Stimulated activated naive CD8-positive, alpha-beta T cell treated with anti-CD3 and anti-CD28 coated beads, Interleukin-15, amount 100 ng/mL, for 72 hours (primary cell): ENCODE measurements around the gene GNAI1.
"Not testable (repeated sequence)": the region's sequence is repeated elsewhere in the genome, so short reads cannot be mapped to it uniquely, and the experiment has no call there.

Experiments
- ATAC-seq: fragments of 150-1000 bp; cut with Tn5 transposase; 2 replicates; pipeline ENCODE4 v1.10.0; 2021; ENCODE audit warnings: mild to moderate bottlenecking, moderate library complexity
- DNase-seq, 2 donors: peaks; one replicate each; pipeline ENCODE4 v3.0.0; 2021 to 2022
- H3K27ac Mint-ChIP-seq, 2 donors: one replicate each; pipeline ENCODE4 v1.8.0; 2022; ENCODE audit warnings: mild to moderate bottlenecking in 2 of 2, mixed read lengths in 2 of 2, moderate library complexity in 2 of 2
- H3K27me3 Mint-ChIP-seq: one replicate; pipeline ENCODE4 v1.8.0; 2022; ENCODE audit warnings: mixed read lengths
- H3K4me1 Mint-ChIP-seq: one replicate; pipeline ENCODE4 v1.8.0; 2022; ENCODE audit warnings: mild to moderate bottlenecking, mixed read lengths
- H3K4me3 Mint-ChIP-seq, 2 donors: one replicate each; pipeline ENCODE4 v1.8.0; 2022; ENCODE audit warnings: mild to moderate bottlenecking in 2 of 2, mixed read lengths in 2 of 2, moderate library complexity in 1 of 2
- H3K9me3 Mint-ChIP-seq, 2 donors: one replicate each; pipeline ENCODE4 v1.8.0; 2022; ENCODE audit warnings: mixed read lengths in 2 of 2

GNAI1 gene

DNA sequence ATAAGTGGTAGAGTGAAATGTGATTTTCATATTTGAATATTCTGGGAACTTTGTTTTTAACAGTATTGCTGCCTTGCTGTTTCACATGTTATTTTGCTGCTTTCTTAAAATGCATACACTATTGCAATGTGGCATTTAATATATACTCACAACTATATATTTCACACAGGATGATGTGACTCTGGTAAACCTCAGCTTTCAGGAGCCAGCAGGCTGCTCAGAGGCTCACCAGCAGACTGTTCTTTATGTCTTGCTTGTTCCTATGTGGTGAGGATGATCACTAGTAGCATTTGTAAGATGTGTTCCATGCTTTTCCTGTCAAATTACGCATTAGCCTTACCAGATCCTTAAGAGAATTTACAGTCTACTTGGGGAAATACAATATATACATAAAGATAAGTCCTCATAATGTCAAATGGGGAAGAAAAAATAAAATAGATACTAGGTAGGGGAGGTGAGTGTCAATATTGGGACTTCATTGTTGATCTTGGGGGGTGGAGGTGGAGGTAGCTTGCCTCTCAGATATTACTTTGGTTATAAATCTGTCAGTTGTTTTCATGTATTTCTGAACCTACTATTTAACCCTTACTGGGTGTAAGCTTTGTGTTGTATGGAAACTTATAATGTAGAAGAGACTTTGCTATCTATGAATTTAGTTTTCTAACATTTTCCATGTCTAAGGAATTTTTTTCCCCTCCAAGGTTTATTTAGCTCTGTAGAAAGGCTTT is 8.4 kb downstream of the GNAI1 start:
- peak overlapping the region in 1 of 2 donors; percentile 65 for H3K27ac Mint-ChIP-seq
- peaks cover 82% of the 10 kb centered on the region for H3K27me3 Mint-ChIP-seq
- peaks cover 11% of the 10 kb centered on the region for H3K4me1 Mint-ChIP-seq
- no peaks in the 10 kb centered on the region for H3K9me3 Mint-ChIP-seq
- H3K4me3 Mint-ChIP-seq = no peak overlapping the region
- DNase-seq (no peak), ATAC-seq (peak; percentile 81)

DNA sequence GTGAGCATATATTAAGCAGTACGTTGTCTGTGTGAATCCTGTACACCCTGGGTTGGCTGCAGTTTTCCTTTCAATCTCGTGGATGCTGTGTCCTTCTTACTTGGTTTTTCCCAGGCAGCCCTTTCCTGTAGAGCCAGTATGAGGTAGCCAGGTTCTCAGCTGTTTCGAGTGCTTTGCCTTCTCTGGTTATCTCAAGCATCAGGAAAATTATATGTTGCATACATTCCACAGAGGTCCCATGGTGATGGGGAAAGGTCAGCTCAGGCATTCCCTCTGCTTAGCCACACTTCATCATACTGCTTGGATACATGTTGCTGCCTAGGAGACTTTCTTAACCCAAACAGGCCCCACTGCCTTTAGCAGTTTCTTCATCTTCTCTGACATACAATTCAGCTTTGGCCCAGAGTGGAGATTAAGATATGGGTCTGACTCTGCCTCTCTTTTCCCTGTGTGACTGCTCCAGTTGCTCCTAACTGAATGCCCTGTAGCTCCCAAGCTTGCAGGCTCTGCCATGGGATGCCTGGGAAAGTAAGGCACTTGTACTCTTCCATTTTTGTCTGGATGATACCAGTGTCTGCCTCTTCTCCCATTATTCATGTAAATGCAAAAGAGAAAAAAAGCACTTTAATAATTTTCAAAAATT is 11.3 kb downstream of the GNAI1 start:
- Mint-ChIP-seq H3K27ac (no peak overlapping the region), H3K9me3 (no peaks in the 10 kb centered on the region), H3K4me1 (peaks cover 9% of the 10 kb centered on the region), H3K4me3 (no peak overlapping the region), H3K27me3 (peaks cover 74% of the 10 kb centered on the region)
- DNase-seq = no peak
- ATAC-seq = no peak

DNA sequence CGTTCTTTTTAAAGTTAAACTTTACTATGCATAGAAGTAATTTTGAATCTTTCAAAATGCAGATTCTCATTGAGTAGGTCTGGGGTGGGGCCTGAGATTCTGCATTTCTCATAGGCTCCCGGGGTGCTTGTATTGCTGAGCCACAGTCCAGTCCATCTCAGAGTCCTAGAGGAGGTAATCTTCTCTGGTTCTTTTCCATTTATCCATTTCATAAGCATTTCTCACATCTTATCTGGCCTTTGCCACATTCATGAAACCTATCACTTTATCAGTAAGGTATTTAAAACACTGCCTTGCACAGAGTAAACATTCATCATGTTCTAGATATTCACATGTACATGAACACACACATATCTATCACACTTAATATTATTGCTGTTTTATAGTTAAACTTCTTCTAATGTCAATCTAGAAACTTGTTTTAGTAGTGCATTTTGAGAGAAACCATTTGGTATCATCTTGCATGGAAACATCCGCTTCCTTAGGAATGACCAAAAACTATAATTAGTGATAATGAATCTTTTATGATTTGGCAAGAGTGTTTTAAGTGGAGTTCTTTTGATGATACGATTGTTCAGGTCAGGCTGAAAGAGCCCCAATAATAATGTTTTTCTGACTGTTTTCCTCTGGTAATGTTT is 12.0 kb downstream of the GNAI1 start:
- Mint-ChIP-seq H3K4me3 (no peak overlapping the region), H3K27ac (peak overlapping the region in 1 of 2 donors; percentile 59), H3K27me3 (peaks cover 68% of the 10 kb centered on the region), H3K9me3 (no peaks in the 10 kb centered on the region), H3K4me1 (peaks cover 16% of the 10 kb centered on the region)
- ATAC-seq (no peak), DNase-seq (no peak)

DNA sequence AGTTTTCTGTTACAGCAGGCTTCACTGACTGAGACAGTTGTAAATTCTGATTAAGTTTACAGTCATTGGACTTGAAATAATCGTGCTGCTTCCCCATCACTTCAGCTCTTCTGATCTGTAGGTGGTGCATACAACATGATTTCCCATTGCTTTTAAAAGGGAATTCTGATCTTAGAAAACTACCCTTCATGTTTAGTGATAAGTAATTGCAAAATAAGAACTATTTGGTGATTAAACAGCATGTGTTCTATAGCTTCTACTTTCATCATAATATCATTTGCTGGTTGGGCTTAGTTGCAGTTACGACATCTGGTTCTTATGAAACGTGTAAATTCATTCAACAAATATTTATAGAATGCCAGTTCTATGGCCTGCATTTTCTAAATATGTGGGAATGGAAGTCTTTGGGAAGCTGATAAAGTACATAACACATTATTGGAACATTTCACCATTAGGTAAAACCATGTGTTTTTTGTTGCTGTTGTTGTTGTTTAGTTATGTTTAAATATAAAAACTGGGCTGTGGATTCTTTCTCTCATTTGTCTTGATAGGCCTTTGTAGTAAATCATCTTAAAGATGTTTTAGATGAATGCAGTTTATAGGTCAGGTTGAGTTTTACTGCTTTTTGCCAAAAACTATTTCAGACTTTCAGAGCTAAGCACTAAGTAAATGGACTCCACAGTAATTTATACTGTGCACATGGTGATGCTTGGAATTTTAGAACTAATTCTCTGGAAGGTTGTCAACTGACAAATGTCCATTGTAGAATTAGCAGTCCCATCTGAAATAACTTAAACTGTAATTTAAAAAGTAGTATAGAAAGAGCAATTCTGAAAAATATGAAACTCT is 13.1 kb downstream of the GNAI1 start:
- Mint-ChIP-seq H3K4me3 (no peak overlapping the region), H3K9me3 (no peaks in the 10 kb centered on the region), H3K27me3 (peaks cover 57% of the 10 kb centered on the region), H3K4me1 (peaks cover 23% of the 10 kb centered on the region), H3K27ac (no peak overlapping the region)
- ATAC-seq = no peak
- DNase-seq = no peak

DNA sequence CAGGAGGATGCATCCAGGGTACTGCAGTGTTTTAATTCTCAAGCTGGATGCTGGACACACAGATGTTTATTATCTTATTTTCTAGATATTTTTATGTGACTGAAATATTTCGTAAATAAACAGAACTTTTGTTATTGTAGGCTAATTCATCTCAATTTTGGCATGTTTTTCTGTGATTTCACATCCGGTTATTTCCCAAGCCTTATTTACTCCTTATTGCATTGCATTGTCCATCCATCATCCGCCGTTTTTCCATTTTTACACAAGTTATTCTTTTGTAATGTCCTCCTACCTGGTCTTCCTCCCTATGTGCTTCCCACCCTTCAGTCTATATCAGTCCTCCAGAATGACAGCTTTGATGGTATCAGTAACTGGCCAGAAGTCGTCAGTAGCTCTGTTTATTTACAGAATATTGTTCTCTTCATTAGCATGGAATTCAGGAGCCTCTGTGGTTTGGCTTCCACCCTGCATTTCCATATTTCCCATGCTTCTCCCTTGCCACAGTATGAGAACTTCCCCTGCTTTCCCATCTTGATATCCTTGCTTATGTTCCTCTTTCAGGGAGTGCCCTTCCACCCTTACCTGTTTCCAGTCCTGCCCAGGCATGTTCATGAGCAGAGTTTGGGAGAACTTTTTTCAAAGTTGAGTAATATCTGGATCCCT is 16.1 kb downstream of the GNAI1 start:
- no peak for DNase-seq
- Mint-ChIP-seq H3K9me3 (no peaks in the 10 kb centered on the region), H3K4me1 (peaks cover 23% of the 10 kb centered on the region), H3K27me3 (peaks cover 38% of the 10 kb centered on the region), H3K27ac (peak overlapping the region in 1 of 2 donors; percentile 55), H3K4me3 (peak overlapping the region in 1 of 2 donors; percentile 28)
- ATAC-seq = no peak

DNA sequence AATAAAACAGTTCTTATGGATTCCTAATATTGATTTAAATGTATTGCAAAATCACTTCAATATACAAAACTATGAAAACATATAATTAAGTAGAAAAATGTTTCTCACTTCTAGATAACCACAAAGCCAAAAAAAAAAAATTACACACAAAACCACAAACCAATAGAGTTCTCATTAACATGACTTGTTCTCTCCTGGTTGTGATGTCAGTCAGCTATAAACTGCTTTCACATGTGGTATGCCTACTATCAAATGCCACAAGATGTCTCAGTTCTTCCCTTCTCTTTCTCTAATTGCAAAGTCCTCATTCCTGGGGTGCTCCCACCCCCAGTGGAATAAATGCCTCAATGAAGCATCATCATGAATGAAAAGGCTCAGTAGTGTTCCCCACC is 16.6 kb downstream of the GNAI1 start:
- peak; percentile 28 to 54 for DNase-seq
- ATAC-seq = peak; percentile 100
- H3K9me3 Mint-ChIP-seq = no peaks in the 10 kb centered on the region
- H3K27ac Mint-ChIP-seq = peak overlapping the region in 1 of 2 donors; percentile 55
- H3K4me1 Mint-ChIP-seq = peaks cover 23% of the 10 kb centered on the region
- H3K27me3 Mint-ChIP-seq = peaks cover 32% of the 10 kb centered on the region
- peak overlapping the region; percentile 17 to 28 for H3K4me3 Mint-ChIP-seq

DNA sequence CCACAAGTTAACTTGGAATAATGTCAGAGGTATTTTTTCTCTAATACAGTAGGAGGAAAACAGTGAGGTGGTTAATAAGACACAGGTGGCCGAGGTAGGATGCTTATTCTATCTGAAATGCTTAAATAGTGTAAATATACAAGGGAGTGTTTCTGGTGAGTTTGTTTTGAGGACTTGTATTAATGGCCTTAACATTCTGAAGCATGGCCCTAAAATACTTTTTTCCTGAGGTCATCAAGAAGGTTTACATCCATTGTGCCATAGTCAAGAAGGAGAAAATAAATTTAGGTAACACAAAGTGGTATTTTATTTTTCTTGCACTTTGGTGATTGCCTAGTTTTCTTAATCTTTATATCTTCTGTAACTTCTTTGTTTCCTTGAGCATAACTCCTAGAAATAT is 18.8 kb downstream of the GNAI1 start:
- DNase-seq (no peak), ATAC-seq (no peak)
- no peaks in the 10 kb centered on the region for H3K9me3 Mint-ChIP-seq
- H3K27me3 Mint-ChIP-seq = peaks cover 33% of the 10 kb centered on the region
- peaks cover 23% of the 10 kb centered on the region for H3K4me1 Mint-ChIP-seq
- H3K4me3 Mint-ChIP-seq = no peak overlapping the region
- no peak overlapping the region for H3K27ac Mint-ChIP-seq

DNA sequence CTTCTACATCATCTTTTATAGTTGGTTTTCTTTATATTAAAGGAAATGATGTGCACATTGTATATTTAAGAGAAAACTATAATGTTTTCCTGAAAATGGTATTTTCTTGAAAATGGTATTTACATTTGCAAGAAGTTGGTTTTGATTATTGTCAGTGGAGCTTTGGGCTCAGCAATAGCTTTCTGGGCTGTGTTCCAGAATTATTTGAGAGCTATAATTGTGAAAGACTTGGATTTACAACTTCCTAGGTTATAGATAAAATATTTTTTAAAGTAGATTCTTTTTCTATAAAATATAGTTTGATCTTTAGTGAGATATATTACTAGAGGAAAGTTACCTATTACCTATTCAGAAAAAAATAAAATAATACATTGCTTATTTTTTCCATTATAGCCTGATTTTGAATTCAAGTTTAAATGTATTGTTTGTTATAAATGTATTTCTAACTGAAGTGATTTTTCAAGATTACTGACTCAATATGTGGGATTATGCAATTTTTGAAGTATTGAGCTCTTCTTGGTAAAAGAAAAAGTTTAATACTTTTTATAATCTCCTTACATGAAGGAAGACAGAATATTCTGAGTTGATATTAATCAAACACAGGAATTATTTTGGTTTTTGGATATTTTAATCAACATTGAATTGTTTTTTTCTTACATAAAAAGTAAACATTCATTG is 20.2 kb downstream of the GNAI1 start:
- ATAC-seq (no peak), DNase-seq (no peak)
- no peak overlapping the region for H3K4me3 Mint-ChIP-seq
- peaks cover 23% of the 10 kb centered on the region for H3K4me1 Mint-ChIP-seq
- no peak overlapping the region for H3K27ac Mint-ChIP-seq
- no peaks in the 10 kb centered on the region for H3K9me3 Mint-ChIP-seq
- H3K27me3 Mint-ChIP-seq = peaks cover 25% of the 10 kb centered on the region

DNA sequence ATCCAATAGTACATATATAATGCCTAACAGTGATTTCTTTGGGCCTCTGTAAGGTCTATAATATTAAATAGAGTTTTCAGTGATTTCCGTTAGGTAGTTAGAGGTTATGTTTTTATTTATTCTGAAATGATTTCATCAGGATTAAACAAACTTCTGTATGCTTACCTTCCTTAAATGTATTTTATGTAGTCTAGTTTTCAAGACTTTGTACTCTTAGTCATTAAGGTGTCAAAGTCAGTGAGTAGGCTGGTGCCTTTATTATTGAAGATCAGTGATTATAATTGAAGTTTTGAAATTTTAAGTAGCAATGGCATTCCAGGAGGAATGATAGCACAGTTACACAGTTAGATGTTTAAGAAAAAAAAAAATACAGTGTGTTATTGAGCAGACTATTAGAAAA is 20.7 kb downstream of the GNAI1 start:
- ATAC-seq (no peak), DNase-seq (no peak)
- Mint-ChIP-seq H3K9me3 (no peaks in the 10 kb centered on the region), H3K4me3 (no peak overlapping the region), H3K4me1 (peaks cover 20% of the 10 kb centered on the region), H3K27me3 (peaks cover 20% of the 10 kb centered on the region), H3K27ac (no peak overlapping the region)

DNA sequence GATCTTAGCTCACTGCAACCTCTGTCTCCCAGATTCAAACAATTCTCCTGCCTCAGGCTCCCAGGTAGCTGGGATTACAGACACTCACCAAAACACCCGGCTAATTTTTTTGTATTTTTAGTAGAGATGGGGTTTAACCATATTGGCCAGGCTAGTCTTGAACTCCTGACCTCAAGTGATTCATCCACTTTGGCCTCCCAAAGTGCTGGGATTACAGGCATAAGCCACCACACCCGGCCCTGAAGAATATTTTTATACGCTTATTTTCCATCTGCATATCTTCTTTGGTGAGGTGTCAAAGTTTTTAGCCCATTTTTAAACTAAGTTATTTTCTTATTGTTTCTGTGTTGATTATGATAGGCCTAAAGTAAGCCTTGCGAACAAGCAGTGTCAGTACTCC is 23.1 kb downstream of the GNAI1 start:
- DNase-seq, H3K27ac Mint-ChIP-seq, H3K4me1 Mint-ChIP-seq, ATAC-seq, H3K4me3 Mint-ChIP-seq, H3K9me3 Mint-ChIP-seq: not testable (repeated sequence)
- H3K27me3 Mint-ChIP-seq = peaks cover 12% of the 10 kb centered on the region

DNA sequence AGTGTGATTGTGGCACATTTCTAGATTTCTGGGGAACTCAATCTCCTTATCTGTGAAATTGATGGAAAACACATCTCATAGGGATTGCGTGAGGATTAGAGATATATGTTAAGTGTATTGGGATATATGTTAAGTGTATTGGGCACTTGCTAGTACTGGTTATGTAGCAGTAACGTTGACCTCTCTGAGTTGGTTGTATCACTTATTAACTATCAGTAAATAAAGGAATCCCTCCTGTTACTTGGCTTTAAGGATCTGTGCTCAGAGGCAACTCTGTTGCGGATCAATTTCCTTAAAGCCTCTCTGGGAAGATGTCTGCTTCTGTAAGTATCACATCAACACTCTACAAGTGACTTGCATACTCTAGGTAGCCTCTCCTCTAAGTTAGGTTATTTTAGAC is 25.2 kb downstream of the GNAI1 start:
- ATAC-seq (no peak), DNase-seq (no peak)
- H3K27me3 Mint-ChIP-seq = peaks cover 12% of the 10 kb centered on the region
- no peak overlapping the region for H3K4me3 Mint-ChIP-seq
- H3K27ac Mint-ChIP-seq = no peak overlapping the region
- H3K9me3 Mint-ChIP-seq = peaks cover 0 to 4% of the 10 kb centered on the region in 2 donors
- peaks cover 6% of the 10 kb centered on the region for H3K4me1 Mint-ChIP-seq

DNA sequence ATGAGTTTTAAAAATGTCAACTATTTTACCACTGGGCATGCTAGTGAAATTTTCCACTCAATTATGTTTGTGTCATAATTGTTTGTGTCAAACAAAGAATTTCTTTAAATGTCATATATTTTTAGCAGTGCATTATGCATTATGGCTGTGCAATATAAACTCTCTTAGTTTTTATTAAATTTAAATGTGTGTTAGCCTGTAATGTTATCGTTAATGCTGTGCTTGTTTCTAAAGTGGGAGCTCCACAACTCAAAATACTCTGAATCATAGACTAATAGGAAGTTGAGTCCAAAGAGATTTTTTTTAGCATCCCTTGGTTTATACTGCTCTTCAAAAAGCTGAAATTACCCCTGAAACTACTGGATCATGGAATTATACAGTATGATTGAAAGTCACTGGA is 26.8 kb downstream of the GNAI1 start:
- no peak overlapping the region for H3K27ac Mint-ChIP-seq
- DNase-seq (no peak), ATAC-seq (no peak)
- H3K4me1 Mint-ChIP-seq = peaks cover 6% of the 10 kb centered on the region
- peaks cover 0 to 4% of the 10 kb centered on the region in 2 donors for H3K9me3 Mint-ChIP-seq
- peaks cover 10% of the 10 kb centered on the region for H3K27me3 Mint-ChIP-seq
- H3K4me3 Mint-ChIP-seq = no peak overlapping the region

DNA sequence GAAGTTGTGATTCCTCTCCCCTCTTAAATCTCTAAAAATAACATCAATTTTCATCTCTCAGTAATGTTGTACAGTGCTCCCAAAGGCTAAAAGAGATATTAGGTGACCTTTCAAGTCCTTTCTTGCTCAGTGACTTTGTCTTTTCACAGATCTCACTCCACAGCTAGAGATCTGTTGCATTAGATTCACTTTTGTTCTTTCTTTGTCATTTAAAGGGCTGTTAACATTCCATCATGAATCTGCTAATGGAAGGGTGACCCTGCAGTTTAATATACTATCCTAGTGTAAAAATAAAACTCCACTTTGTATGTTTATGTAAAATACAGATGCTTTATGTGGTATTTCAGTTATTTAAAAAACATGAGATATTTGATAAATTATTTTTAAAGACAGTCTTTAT is 30.5 kb downstream of the GNAI1 start:
- ATAC-seq = no peak
- no peaks in the 10 kb centered on the region for H3K27me3 Mint-ChIP-seq
- no peak overlapping the region for H3K4me3 Mint-ChIP-seq
- DNase-seq = no peak
- peaks cover 4 to 6% of the 10 kb centered on the region in 2 donors for H3K9me3 Mint-ChIP-seq
- no peak overlapping the region for H3K27ac Mint-ChIP-seq
- peaks cover 7% of the 10 kb centered on the region for H3K4me1 Mint-ChIP-seq

DNA sequence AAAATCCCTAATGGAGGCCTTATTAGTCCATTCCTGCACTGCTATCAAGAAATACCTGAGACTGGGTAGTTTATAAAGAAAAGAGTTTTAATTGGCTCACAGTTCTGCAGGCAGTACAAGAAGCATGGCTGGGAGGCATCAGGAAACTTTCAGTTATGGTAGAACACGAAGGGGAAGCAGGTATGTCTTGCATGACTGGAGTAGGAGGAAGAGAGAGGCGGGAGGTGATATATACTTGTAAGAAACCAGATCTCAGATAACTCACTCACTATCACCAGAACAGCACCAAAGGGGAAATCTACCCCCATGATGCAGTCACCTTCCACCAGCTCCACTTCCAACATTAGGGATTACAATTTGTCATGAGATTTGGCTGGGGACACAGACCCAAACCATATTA is 35.8 kb downstream of the GNAI1 start:
- H3K27ac Mint-ChIP-seq = no peak overlapping the region
- no peaks in the 10 kb centered on the region for H3K27me3 Mint-ChIP-seq
- peaks cover 19% of the 10 kb centered on the region in 2 donors for H3K9me3 Mint-ChIP-seq
- DNase-seq (no peak), ATAC-seq (no peak)
- no peak overlapping the region for H3K4me3 Mint-ChIP-seq
- peaks cover 19% of the 10 kb centered on the region for H3K4me1 Mint-ChIP-seq

DNA sequence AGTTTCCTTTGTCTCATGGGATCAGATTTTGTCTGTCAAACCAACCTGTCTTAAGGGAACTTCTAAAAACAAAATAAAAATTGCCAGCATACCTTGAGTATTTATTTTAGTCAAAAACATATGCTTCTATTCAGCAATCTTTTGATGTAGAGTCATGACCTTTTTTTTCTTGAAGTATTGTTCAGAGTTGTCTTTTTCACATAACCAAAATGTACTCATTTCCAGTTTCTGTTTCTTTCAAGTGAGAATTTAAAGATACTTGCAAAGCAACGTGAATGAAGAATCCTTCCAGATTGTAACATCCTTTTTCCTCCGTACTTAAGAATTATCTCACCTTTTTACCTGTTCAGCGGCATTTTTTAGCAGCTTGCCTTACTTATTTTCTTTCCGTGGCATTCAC is 37.8 kb downstream of the GNAI1 start:
- DNase-seq (no peak), ATAC-seq (peak; percentile 19)
- peaks cover 2% of the 10 kb centered on the region for H3K27me3 Mint-ChIP-seq
- peaks cover 28% of the 10 kb centered on the region for H3K4me1 Mint-ChIP-seq
- peak overlapping the region in 1 of 2 donors; percentile 45 for H3K4me3 Mint-ChIP-seq
- H3K27ac Mint-ChIP-seq = no peak overlapping the region
- H3K9me3 Mint-ChIP-seq = peaks cover 19% of the 10 kb centered on the region in 2 donors
